ENCODE measurements around the gene DNAH9.

The DNAH9 gene, protein sequence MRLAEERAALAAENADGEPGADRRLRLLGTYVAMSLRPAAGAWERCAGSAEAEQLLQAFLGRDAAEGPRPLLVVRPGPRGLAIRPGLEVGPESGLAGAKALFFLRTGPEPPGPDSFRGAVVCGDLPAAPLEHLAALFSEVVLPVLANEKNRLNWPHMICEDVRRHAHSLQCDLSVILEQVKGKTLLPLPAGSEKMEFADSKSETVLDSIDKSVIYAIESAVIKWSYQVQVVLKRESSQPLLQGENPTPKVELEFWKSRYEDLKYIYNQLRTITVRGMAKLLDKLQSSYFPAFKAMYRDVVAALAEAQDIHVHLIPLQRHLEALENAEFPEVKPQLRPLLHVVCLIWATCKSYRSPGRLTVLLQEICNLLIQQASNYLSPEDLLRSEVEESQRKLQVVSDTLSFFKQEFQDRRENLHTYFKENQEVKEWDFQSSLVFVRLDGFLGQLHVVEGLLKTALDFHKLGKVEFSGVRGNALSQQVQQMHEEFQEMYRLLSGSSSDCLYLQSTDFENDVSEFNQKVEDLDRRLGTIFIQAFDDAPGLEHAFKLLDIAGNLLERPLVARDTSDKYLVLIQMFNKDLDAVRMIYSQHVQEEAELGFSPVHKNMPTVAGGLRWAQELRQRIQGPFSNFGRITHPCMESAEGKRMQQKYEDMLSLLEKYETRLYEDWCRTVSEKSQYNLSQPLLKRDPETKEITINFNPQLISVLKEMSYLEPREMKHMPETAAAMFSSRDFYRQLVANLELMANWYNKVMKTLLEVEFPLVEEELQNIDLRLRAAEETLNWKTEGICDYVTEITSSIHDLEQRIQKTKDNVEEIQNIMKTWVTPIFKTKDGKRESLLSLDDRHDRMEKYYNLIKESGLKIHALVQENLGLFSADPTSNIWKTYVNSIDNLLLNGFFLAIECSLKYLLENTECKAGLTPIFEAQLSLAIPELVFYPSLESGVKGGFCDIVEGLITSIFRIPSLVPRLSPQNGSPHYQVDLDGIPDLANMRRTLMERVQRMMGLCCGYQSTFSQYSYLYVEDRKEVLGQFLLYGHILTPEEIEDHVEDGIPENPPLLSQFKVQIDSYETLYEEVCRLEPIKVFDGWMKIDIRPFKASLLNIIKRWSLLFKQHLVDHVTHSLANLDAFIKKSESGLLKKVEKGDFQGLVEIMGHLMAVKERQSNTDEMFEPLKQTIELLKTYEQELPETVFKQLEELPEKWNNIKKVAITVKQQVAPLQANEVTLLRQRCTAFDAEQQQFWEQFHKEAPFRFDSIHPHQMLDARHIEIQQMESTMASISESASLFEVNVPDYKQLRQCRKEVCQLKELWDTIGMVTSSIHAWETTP (N-terminal part only)

GRCh38 chr17:11598274-11599221 is at the start of gene DNAH9:
Gene DNAH9 (plus strand): TSS chr17:11598470. CDS start chr17:11598499, 29 bp downstream.
- no peak for DNase-seq

GRCh38 chr17:11550431-11550830 is 47.8 kb upstream of the DNAH9 start:
- no peak for DNase-seq

DNA sequence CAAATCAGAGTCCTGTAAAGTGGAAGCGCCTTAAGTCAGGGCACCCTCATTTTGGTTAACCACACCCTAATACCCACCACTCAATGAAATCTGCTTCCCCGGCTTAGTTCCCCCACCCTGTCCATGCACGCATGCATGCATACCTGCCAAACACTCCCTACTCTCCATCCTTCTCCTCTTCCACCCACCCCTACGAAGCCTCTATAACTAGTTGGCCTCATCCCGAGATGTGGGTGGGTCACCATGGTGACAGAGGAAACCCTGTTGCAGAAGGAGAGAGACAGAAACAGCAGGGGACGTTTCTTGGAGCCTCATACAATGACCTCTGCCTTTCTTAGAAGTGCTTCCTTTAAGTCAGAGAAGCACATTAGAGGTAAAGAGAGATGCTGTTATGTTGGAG is 46.8 kb upstream of the DNAH9 start:
- no peak for DNase-seq

DNA sequence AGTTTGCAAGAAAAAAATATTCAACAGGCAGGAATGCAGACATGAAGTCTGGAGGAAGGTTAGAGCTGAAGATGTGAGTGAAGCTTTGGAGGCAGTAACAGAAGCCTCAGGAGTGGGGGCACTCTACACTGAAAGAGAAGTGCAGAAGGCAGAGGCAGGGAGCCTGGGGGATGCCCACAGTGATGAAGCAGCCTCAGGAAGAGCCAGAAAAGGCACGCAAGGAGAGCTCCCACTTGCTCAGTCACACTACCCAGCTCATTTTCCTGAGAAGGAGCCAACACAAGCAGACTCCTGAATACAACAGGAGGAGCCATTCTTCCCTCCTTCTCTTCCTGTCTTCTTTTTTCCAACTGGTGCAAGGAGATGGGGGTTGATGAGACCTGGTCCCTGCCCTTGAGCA is 45.1 kb upstream of the DNAH9 start:
- DNase-seq = no peak

DNA sequence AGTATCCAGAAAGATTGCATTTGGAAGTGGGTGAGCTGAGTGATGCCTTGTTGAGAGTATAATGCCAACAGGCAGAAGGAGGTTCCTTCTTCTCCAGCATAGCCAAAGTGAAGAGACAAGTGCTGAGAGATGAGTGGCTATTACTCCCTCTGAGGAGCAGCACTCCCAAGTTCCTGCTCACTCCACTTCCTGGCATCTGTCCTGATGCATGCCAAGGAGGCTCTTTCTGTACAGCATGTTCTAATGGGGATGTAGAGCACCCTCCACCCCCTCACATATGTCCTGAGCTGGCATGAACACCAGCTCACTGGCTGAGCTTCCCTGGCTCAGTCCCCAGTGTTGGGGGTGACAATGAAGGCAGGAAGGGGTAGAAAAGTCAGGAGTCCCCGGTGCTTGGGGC is 44.2 kb upstream of the DNAH9 start:
- no peak for DNase-seq

DNA sequence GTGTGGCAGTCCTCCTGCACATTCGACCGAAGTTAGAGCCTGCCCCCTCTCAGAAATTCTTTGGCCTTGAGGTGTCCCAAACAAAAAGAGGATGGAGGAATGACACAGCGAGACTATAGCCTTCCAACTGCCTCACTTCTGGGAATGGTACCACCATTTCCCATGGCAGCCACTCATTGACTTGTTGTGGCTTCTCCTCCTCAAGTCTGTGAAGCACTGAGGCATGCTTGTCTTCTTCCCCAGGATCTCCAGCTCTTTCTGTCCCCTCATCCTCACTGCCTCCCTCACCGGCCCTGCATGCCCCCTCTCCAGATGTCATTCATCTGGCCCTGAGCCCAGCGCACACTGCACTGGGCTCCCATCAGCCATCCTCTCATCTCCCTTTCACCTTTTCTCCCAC is 43.7 kb upstream of the DNAH9 start:
- DNase-seq = no peak

DNA sequence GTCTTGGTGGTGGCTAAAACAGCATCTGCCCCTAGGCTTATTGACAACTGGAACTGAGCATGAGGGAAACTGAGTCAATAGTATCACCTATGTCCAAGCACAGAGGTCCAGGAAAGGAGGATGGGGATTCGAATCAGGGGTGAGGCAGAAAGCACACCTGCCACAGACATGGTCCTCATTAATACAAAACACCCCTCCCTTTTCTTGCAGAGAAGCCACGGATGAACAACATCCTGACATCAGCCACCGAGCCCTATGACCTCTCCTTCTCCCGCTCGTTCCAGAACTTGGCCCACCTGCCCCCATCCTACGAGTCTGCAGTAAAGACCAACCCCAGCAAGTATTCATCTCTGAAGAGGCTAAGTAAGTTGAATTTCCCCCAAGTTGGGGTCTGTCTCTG is 42.7 kb upstream of the DNAH9 start:
- DNase-seq = no peak

DNA sequence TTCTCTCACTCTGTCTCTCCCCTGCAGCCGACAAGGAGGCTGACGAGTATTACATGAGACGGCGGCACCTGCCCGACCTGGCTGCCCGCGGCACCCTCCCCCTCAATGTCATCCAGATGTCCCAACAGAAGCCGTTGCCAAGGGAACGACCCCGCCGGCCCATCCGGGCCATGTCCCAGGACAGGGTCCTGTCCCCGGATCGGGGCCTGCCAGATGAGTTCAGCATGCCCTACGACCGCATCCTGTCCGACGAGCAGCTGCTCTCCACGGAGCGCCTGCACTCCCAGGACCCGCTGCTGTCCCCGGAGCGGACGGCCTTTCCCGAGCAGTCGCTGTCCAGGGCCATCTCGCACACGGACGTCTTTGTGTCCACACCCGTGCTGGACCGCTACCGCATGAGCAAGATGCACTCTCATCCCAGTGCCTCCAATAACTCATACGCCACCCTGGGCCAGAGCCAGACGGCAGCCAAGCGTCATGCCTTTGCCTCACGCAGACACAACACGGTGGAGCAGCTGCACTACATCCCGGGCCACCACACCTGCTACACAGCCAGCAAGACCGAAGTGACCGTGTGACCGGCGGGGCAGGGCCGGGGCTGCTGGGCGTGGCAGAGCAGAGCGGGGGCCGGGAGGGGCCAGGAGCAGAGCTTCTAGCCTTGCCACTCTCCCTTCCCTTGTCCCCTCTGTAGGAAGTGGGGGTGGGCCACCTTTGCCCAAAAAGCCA is 40.4 kb upstream of the DNAH9 start:
- no peak for DNase-seq

DNA sequence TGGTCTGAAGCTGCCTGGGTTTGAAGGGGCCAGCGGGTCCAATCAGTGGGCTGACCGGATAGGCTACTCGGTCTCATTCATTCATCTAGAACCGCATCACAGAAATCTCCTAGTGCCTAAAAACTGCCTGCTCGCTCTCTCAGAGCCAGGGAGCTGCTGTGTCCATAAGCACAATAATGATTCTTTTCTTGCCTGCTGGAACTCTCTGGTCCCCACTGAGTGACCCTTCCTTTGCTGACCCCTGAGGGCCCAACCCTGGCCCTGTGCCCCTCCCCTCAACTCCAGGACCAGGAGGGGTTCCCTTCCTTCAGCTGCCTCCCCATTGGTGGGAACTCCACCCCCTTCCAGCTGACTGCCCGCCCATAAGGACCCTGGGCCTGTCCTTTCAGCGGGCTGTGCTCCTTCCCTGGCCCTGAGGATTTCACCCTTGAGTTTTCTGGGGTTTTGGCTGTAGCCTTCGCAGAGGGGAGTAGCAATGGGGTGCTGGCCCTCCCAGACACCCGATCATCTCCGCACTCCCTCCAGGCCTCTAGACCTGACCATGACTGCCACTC is 39.5 kb upstream of the DNAH9 start:
- no peak for DNase-seq

GRCh38 chr17:11559601-11560000 is 38.7 kb upstream of the DNAH9 start:
- DNase-seq = no peak

DNA sequence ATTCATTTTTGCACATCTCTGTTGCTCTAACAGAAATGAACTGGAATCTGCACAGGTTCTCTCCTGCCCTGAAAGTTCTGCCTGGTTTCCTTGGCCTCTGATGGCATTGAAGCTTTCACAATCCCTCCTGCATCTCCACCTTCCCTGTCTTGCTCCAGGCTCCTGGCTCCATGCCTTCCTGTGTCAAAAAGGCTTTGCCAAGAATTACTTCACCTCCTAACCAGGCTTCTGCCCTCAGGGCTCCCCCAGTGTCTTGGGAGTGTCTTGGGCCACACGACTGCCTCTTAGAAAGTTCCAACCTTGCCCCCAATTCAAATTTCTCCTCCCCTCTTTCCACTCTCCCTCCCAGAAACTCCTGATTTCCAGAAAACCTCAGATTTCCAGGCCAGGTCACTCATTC is 37.0 kb upstream of the DNAH9 start:
- DNase-seq = no peak

DNA sequence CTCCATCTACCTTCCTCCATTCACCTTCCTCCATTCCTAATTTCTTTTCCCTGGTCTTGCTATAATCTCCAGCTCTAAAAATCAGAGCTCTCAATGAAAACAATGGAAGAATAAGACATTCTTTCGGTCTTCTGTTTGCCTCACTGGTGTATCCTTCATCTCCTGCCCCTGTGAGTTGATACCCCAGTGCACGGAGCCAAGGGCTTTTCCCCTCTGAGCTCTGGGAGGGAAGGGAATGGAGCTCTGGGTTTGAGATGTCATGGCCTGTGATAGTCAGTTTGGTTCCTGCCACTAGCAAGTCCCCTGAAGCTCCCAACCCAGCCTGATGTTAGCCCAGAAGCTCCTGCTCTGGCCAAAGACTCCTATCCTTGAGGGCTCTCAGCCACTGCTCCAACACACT is 36.6 kb upstream of the DNAH9 start:
- no peak for DNase-seq

- no peak for DNase-seq
Measured at GRCh38 chr17:11564589-11565380, 33.5 kb upstream of the DNAH9 start.

- DNase-seq = no peak
Measured at GRCh38 chr17:11565591-11565990, 32.7 kb upstream of the DNAH9 start.

DNA sequence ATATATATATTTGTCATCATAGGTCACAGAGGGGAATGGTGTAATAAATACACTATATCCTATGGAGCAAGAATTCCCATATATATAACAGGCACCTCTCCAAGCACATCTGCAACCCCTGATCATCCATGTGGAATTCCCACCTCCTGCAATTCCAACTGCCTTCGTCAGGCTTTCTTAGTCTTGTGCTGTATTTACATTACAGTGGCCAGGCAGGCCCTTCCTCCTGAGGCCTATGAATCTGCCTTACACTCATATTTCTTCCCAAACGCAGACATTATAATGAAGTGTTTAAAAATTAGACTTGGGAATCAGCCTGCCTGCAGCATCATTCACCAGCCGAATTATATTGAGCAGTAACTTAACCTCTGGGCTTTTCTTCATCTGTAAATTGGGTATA is 19.3 kb upstream of the DNAH9 start:
- no peak for DNase-seq

- no peak for DNase-seq
Measured at GRCh38 chr17:11580677-11581076, 17.6 kb upstream of the DNAH9 start.

DNA sequence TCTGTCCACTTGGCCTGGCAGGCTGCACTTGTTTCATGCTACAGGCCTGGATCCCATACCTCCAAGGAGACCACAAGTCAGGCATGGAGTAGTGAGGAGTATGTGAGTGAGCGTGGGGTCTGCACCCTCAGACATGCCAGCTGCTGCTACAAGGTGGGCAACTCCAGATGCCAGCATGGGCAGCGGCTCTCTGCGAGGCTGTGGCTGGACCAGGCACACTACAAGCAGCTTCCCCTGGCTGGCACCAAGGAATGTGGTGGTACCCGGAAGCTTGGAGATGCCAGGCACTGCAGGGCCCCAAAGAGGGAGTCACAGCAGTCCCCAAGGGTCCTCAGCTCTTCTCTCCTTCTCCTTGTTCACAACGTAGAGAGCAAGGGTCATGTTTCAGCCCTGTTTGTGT is 16.1 kb upstream of the DNAH9 start:
- DNase-seq = no peak

GRCh38 chr17:11583306-11583992 is 14.8 kb upstream of the DNAH9 start:
- no peak for DNase-seq

GRCh38 chr17:11589716-11590115 is 8.6 kb upstream of the DNAH9 start:
- DNase-seq = no peak
